ENCODE measurements around the gene CTCFL. TPM values are rescaled to one million over a fixed set of nuclear protein-coding genes. Genes with fewer than 3 reads are reported as not detected.

The CTCFL gene
- total and polyA plus RNA-seq, 2 of the 13 experiments (the other 11 are each of a cell fraction or from before 2014, with no cell fraction given) = 0.04 TPM; not detected in 1

DNA sequence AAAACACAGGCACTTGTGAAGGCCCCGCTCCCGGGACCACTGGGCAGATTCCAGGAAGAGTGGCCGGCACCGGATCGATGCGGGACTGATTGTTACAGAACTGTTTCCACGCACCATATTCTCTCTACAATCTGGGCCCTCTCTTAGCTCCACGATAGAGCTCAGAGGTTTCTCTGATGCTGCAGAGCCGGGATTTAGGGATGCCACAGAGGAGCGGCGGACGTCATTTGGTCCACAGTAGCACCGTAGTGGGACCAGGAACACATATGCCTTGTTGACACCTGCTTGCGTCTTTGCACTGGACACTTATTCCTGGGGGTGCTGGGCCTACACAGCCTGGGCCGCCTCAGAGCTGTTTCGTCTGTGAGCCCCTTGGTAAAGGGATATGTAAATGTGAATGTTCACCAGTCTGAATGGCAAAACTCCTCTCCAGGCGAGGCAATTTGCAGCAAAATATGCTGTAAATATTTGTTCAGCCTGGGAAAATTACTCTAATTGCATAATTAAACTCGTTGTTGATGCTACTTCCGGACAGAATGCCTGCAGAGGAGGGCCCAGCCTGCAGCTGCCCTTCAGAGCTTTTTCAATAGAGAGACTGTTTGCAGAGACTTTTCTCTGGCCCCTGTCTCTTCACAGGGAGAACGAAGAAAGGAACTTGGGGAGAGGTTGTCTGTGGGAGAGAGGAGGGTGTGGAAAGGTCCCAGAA, 45.4 kb upstream of the CTCFL start (continued):
- TF ChIP-seq, protein P1, sequence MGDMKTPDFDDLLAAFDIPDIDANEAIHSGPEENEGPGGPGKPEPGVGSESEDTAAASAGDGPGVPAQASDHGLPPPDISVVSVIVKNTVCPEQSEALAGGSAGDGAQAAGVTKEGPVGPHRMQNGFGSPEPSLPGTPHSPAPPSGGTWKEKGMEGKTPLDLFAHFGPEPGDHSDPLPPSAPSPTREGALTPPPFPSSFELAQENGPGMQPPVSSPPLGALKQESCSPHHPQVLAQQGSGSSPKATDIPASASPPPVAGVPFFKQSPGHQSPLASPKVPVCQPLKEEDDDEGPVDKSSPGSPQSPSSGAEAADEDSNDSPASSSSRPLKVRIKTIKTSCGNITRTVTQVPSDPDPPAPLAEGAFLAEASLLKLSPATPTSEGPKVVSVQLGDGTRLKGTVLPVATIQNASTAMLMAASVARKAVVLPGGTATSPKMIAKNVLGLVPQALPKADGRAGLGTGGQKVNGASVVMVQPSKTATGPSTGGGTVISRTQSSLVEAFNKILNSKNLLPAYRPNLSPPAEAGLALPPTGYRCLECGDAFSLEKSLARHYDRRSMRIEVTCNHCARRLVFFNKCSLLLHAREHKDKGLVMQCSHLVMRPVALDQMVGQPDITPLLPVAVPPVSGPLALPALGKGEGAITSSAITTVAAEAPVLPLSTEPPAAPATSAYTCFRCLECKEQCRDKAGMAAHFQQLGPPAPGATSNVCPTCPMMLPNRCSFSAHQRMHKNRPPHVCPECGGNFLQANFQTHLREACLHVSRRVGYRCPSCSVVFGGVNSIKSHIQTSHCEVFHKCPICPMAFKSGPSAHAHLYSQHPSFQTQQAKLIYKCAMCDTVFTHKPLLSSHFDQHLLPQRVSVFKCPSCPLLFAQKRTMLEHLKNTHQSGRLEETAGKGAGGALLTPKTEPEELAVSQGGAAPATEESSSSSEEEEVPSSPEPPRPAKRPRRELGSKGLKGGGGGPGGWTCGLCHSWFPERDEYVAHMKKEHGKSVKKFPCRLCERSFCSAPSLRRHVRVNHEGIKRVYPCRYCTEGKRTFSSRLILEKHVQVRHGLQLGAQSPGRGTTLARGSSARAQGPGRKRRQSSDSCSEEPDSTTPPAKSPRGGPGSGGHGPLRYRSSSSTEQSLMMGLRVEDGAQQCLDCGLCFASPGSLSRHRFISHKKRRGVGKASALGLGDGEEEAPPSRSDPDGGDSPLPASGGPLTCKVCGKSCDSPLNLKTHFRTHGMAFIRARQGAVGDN (CRISPR knock-in tag; IDR thresholded peaks at IDR 0.05) = peak; percentile 40
- TF ChIP-seq MTA3 (CRISPR knock-in tag; IDR thresholded peaks at IDR 0.05) = no peak
- TF ChIP-seq ZNF598 (CRISPR knock-in tag; IDR thresholded peaks at IDR 0.05; ENCODE audit: borderline replicate concordance) = 0 out of 2 replicates have a peak, but pooled peaks have one; percentile 22
- 0 out of 2 replicates have a peak, but pooled peaks have one; percentile 20 for TF ChIP-seq FOXC1 (CRISPR knock-in tag; IDR thresholded peaks at IDR 0.05; ENCODE audit: borderline replicate concordance)
- TF ChIP-seq, protein P2, sequence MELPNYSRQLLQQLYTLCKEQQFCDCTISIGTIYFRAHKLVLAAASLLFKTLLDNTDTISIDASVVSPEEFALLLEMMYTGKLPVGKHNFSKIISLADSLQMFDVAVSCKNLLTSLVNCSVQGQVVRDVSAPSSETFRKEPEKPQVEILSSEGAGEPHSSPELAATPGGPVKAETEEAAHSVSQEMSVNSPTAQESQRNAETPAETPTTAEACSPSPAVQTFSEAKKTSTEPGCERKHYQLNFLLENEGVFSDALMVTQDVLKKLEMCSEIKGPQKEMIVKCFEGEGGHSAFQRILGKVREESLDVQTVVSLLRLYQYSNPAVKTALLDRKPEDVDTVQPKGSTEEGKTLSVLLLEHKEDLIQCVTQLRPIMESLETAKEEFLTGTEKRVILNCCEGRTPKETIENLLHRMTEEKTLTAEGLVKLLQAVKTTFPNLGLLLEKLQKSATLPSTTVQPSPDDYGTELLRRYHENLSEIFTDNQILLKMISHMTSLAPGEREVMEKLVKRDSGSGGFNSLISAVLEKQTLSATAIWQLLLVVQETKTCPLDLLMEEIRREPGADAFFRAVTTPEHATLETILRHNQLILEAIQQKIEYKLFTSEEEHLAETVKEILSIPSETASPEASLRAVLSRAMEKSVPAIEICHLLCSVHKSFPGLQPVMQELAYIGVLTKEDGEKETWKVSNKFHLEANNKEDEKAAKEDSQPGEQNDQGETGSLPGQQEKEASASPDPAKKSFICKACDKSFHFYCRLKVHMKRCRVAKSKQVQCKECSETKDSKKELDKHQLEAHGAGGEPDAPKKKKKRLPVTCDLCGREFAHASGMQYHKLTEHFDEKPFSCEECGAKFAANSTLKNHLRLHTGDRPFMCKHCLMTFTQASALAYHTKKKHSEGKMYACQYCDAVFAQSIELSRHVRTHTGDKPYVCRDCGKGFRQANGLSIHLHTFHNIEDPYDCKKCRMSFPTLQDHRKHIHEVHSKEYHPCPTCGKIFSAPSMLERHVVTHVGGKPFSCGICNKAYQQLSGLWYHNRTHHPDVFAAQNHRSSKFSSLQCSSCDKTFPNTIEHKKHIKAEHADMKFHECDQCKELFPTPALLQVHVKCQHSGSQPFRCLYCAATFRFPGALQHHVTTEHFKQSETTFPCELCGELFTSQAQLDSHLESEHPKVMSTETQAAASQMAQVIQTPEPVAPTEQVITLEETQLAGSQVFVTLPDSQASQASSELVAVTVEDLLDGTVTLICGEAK (IDR thresholded peaks at IDR 0.05) = no peak
- TF ChIP-seq, protein P2 (CRISPR knock-in tag; IDR thresholded peaks at IDR 0.05) = 0 out of 2 replicates have a peak, but pooled peaks have one; percentile 40
- TF ChIP-seq, protein P3, sequence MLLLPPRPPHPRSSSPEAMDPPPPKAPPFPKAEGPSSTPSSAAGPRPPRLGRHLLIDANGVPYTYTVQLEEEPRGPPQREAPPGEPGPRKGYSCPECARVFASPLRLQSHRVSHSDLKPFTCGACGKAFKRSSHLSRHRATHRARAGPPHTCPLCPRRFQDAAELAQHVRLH (CRISPR knock-in tag; IDR thresholded peaks at IDR 0.05; ENCODE audit: borderline replicate concordance, low read depth) = peak; percentile 45; the same call in 1 of the 2 replicates
- 0 out of 2 replicates have a peak, but pooled peaks have one; percentile 26 for TF ChIP-seq ZNF878 (CRISPR knock-in tag; IDR thresholded peaks at IDR 0.05)
- TF ChIP-seq MXI1 (IDR thresholded peaks at IDR 0.05; ENCODE audit: borderline replicate concordance, low read depth, low read length) = 0 out of 3 replicates have a peak, but pooled peaks have one; percentile 18
- 0 out of 2 replicates have a peak, but pooled peaks have one; percentile 28 for TF ChIP-seq ZFP82 (CRISPR knock-in tag; IDR thresholded peaks at IDR 0.05; ENCODE audit: borderline replicate concordance)
